ENCODE measurements around the gene TESK1. TPM values are rescaled to one million over a fixed set of nuclear protein-coding genes. Genes with fewer than 3 reads are reported as not detected.

The TESK1 gene
- total RNA-seq: 10 to 100 TPM; 26.5 to 50.4 (median 33.8) TPM

GRCh38 chr9:35604578-35605350 is at the start of gene TESK1:
TESK1 (plus strand) TSS chr9:35605262; CDS start chr9:35605620, 358 bp downstream.
- Histone ChIP-seq H3K9me3 (no peaks in the 10 kb centered on the region), H3K36me3 (peaks cover 9% of the 10 kb centered on the region), H3K4me1 (peaks cover 5 to 10% of the 10 kb centered on the region in 2 donors), H3K27me3 (no peaks in the 10 kb centered on the region), H3K4me3 (peak within 1 kb of the TSS; percentile 65 to 83 (median 77)), H3K27ac (peak within 1 kb of the TSS; percentile 87 to 91)
- DNase-seq (ENCODE audit: low spot score in 2 of 2): peak; percentile 61 to 76
- intact Hi-C loops (cut with DNase I; ENCODE audit: low total_unique reads): loop anchor here (5.0 kb wide), 1 partner anchor 48 kb away; the partner anchor contains the start of gene SIT1
- no peak for TF ChIP-seq POLR2A (IDR thresholded peaks at IDR 0.05)
- peak in 1 of 3 donors; percentile 33 for TF ChIP-seq POLR2AphosphoS5 (IDR thresholded peaks at IDR 0.05)

- no peak overlapping the region for H3K27ac ChIP-seq
These were observed 49.2 kb upstream of the TESK1 start for GRCh38 chr9:35555881-35556280.

GRCh38 chr9:35556776-35557175 is 48.3 kb upstream of the TESK1 start:
- no peak for DNase-seq (ENCODE audit: low spot score in 2 of 2)
- intact Hi-C loops (cut with DNase I; ENCODE audit: low total_unique reads): loop anchor here (5.0 kb wide), 1 partner anchor 64 kb away; the partner anchor contains the start of gene RUSC2
- TF ChIP-seq POLR2A (IDR thresholded peaks at IDR 0.05): no peak
- no peaks in the 10 kb centered on the region for H3K9me3 ChIP-seq
- no peaks in the 10 kb centered on the region for H3K36me3 ChIP-seq
- H3K4me3 ChIP-seq: no peak overlapping the region
- no peaks in the 10 kb centered on the region for H3K27me3 ChIP-seq
- H3K4me1 ChIP-seq: no peaks in the 10 kb centered on the region
- no peak overlapping the region for H3K27ac ChIP-seq

More at GRCh38 chr9:35555881-35556280, 49.2 kb upstream of the TESK1 start:
- TF ChIP-seq POLR2A (IDR thresholded peaks at IDR 0.05) (no peak), CTCF (IDR thresholded peaks at IDR 0.05) (no peak), POLR2AphosphoS5 (IDR thresholded peaks at IDR 0.05) (no peak)
- Histone ChIP-seq H3K27me3 (no peaks in the 10 kb centered on the region), H3K36me3 (no peaks in the 10 kb centered on the region), H3K4me1 (no peaks in the 10 kb centered on the region), H3K9me3 (no peaks in the 10 kb centered on the region), H3K4me3 (no peak overlapping the region)
- intact Hi-C loops (cut with DNase I; ENCODE audit: low total_unique reads): loop anchor here (5.0 kb wide), 1 partner anchor 64 kb away; the partner anchor contains the start of gene RUSC2
- no peak for DNase-seq (ENCODE audit: low spot score in 2 of 2)

- Histone ChIP-seq H3K27me3 (no peaks in the 10 kb centered on the region), H3K4me3 (no peak overlapping the region), H3K9me3 (no peaks in the 10 kb centered on the region), H3K36me3 (no peaks in the 10 kb centered on the region), H3K27ac (no peak overlapping the region), H3K4me1 (no peaks in the 10 kb centered on the region)
- no peak for TF ChIP-seq POLR2A (IDR thresholded peaks at IDR 0.05)
- TF ChIP-seq POLR2AphosphoS5 (IDR thresholded peaks at IDR 0.05): no peak
- no peak for TF ChIP-seq CTCF (IDR thresholded peaks at IDR 0.05)
- intact Hi-C loops (cut with DNase I; ENCODE audit: low total_unique reads): loop anchor here (5.0 kb wide), 1 partner anchor 65 kb away; the partner anchor contains the start of gene RUSC2
- no peak for DNase-seq (ENCODE audit: low spot score in 2 of 2)
These were observed 47.7 kb upstream of the TESK1 start for GRCh38 chr9:35557320-35557719.

GRCh38 chr9:35558185-35558584 is 46.9 kb upstream of the TESK1 start:
- H3K9me3 ChIP-seq: no peaks in the 10 kb centered on the region
- H3K27me3 ChIP-seq: no peaks in the 10 kb centered on the region
- TF ChIP-seq POLR2A (IDR thresholded peaks at IDR 0.05) (no peak), POLR2AphosphoS5 (IDR thresholded peaks at IDR 0.05) (no peak), CTCF (IDR thresholded peaks at IDR 0.05) (no peak)
- intact Hi-C loops (cut with DNase I; ENCODE audit: low total_unique reads): loop anchor here (5.0 kb wide), 1 partner anchor 66 kb away; the partner anchor contains the start of gene RUSC2
- H3K4me1 ChIP-seq: no peaks in the 10 kb centered on the region
- H3K36me3 ChIP-seq: no peaks in the 10 kb centered on the region
- no peak overlapping the region for H3K27ac ChIP-seq
- no peak for DNase-seq (ENCODE audit: low spot score in 2 of 2)
- no peak overlapping the region for H3K4me3 ChIP-seq

All from breast epithelium (tissue), 4 donors.